Esophagus squamous epithelium (tissue), 5 donors: ENCODE data around the gene FCSK. TPM values are rescaled to one million over a fixed set of nuclear protein-coding genes. Genes with fewer than 3 reads are reported as not detected.

Experiments
- DNase-seq: peaks from one replicate; lab custom pipeline; 2025; lab: John Stamatoyannopoulos, UW
- H3K27ac ChIP-seq, 4 donors: fragments of 200-600 bp; sonication (generic); one replicate each; pipeline ENCODE4 v1.5.1; 2016 to 2019; ENCODE audit warnings: mild to moderate bottlenecking in 1 of 4
- H3K27me3 ChIP-seq, 4 donors: fragments of 200-600 bp; sonication (generic); 1 replicate in 3 of 4; 2 replicates in 1 of 4; pipeline versions ENCODE4 v1.5.1 to v1.6.0; 2017 to 2021; ENCODE audit warnings: antibody characterized with exemption in 1 of 4
- H3K36me3 ChIP-seq, 3 donors: fragments of 200-600 bp; sonication (generic); one replicate each; pipeline ENCODE4 v1.5.1; 2016 to 2019
- H3K4me1 ChIP-seq, 3 donors: fragments of 200-600 bp; sonication (generic); one replicate each; pipeline ENCODE4 v1.5.1; 2017 to 2019
- H3K4me3 ChIP-seq, 4 donors: fragments of 200-600 bp; sonication (generic); 1 replicate in 3 of 4; 2 replicates in 1 of 4; pipeline ENCODE4 v1.5.1; 2016 to 2019; ENCODE audit warnings: mild to moderate bottlenecking in 2 of 4, moderate library complexity in 1 of 4
- H3K9me3 ChIP-seq, 3 donors: fragments of 200-600 bp; sonication (generic); one replicate each; pipeline ENCODE4 v1.5.1; 2016 to 2019
- CTCF ChIP-seq, 6 experiments: fragments of 450-650 bp in 4 of 6; fragments of 200-600 bp in 2 of 6; sonication (generic) in 2 of 6; IDR thresholded peaks; one replicate each; pipeline ENCODE4 v1.5.1; 2016 to 2019; ENCODE audit warnings: antibody characterized with exemption in 6 of 6, mild to moderate bottlenecking in 4 of 6, moderate library complexity in 4 of 6
- POLR2A ChIP-seq, 4 donors: fragments of 450-650 bp; IDR thresholded peaks; one replicate each; pipeline ENCODE4 v1.6.1; 2017; ENCODE audit warnings: antibody characterized with exemption in 4 of 4, mild to moderate bottlenecking in 4 of 4, moderate library complexity in 3 of 4
- WGBS, 2 donors: methylation state at CpG; one replicate each; pipeline ENCODE4 v1.1.5; 2018; 5-methylcytosine and 5-hydroxymethylcytosine counted together
- intact Hi-C: fragments of 100-400 bp; cut with DNase I; formaldehyde crosslinking; loops from one replicate; pipeline ENCODE4 v1.15.0; 2022
- total RNA-seq, 4 donors: library from RNA; depleted of rRNA; stranded (reverse); fragments of >200 nt; gene quantifications; one replicate each; pipeline ENCODE4 v1.1.0, GENCODE V29; 2016
- donor health status: DM: yes; HTN: yes; CAD: no.

Gene FCSK
- total RNA-seq, 4 donors from 2014 or later = 10.2 to 13.0 (median 11.0) TPM

- no peaks in the 10 kb centered on the region for H3K27me3 ChIP-seq
- peaks cover 0 to 74% (median 4%) of the 10 kb centered on the region in 3 donors for H3K36me3 ChIP-seq
- DNase-seq = no peak
- intact Hi-C loops = no loop called here
- WGBS, 2 donors = no CpG with 5 or more reads among the region's 28 CpGs
- peaks cover 4 to 22% (median 11%) of the 10 kb centered on the region in 3 donors for H3K4me1 ChIP-seq
- H3K9me3 ChIP-seq = no peaks in the 10 kb centered on the region
- no peak for TF ChIP-seq CTCF (IDR thresholded peaks at IDR 0.05)
- TF ChIP-seq POLR2A (IDR thresholded peaks at IDR 0.05) = no peak
- H3K4me3 ChIP-seq = no peak overlapping the region
- H3K27ac ChIP-seq = no peak overlapping the region
These were observed 18.5 kb downstream of the FCSK start for GRCh38 chr16:70472786-70473433.

GRCh38 chr16:70473446-70474319, 19.3 kb downstream of the FCSK start:
- no peak for TF ChIP-seq POLR2A (IDR thresholded peaks at IDR 0.05)
- Histone ChIP-seq H3K27me3 (no peaks in the 10 kb centered on the region), H3K27ac (no peak overlapping the region), H3K4me1 (peaks cover 4 to 27% (median 13%) of the 10 kb centered on the region in 3 donors), H3K36me3 (peaks cover 0 to 77% (median 4%) of the 10 kb centered on the region in 3 donors), H3K4me3 (no peak overlapping the region), H3K9me3 (no peaks in the 10 kb centered on the region)
- intact Hi-C loops = no loop called here
- 79 to 86% methylated on average over 3 to 7 of the region's 21 CpGs for WGBS, 2 donors
- no peak for DNase-seq

- DNase-seq = no peak
- intact Hi-C loops = no loop called here
- TF ChIP-seq POLR2A (IDR thresholded peaks at IDR 0.05) (no peak), CTCF (IDR thresholded peaks at IDR 0.05) (no peak)
- H3K4me3 ChIP-seq = no peak overlapping the region
- H3K27me3 ChIP-seq = no peaks in the 10 kb centered on the region
- no peaks in the 10 kb centered on the region for H3K9me3 ChIP-seq
- H3K36me3 ChIP-seq = peaks cover 0 to 79% (median 7%) of the 10 kb centered on the region in 3 donors
- peaks cover 4 to 35% (median 13%) of the 10 kb centered on the region in 3 donors for H3K4me1 ChIP-seq
- WGBS, 2 donors = 63 to 90% methylated on average over 2 of the region's 22 CpGs
- no peak overlapping the region for H3K27ac ChIP-seq
These were observed 20.1 kb downstream of the FCSK start for GRCh38 chr16:70474320-70475053.

GRCh38 chr16:70475054-70475871, 20.9 kb downstream of the FCSK start:
- 56 to 72% methylated on average over 3 to 11 of the region's 24 CpGs for whole genome bisulfite sequencing, 2 donors
- peaks cover 4 to 35% (median 13%) of the 10 kb centered on the region in 3 donors for H3K4me1 ChIP-seq
- TF ChIP-seq CTCF (IDR thresholded peaks at IDR 0.05) (no peak), POLR2A (IDR thresholded peaks at IDR 0.05) (no peak)
- no peaks in the 10 kb centered on the region for H3K9me3 ChIP-seq
- H3K36me3 ChIP-seq = peaks cover 0 to 79% (median 9%) of the 10 kb centered on the region in 3 donors
- no peak for DNase-seq
- no peaks in the 10 kb centered on the region for H3K27me3 ChIP-seq
- H3K4me3 ChIP-seq = no peak overlapping the region
- H3K27ac ChIP-seq = no peak overlapping the region
- intact Hi-C loops = no loop called here
